ENCODE results near the gene ADAMTS14. TPM values are rescaled to one million over a fixed set of nuclear protein-coding genes. Genes with fewer than 3 reads are reported as not detected.

Gene ADAMTS14
- total RNA-seq, 1 experiment from 2014 or later: 1.6 TPM

- Histone ChIP-seq H2BK15ac (ENCODE audit: low read depth, low read length) (no peak overlapping the region), H2BK12ac (ENCODE audit: insufficient read length, low read depth, low read length) (no peak overlapping the region), H4K8ac (replicated peaks; ENCODE audit: insufficient read length, low read depth, low read length) (no peak overlapping the region), H3K9ac (ENCODE audit: extremely low read depth, insufficient read length, low read length) (no peak overlapping the region), H3T11ph (ENCODE audit: low read length) (no peak overlapping the region), H2BK120ac (ENCODE audit: low read depth, low read length, poor library complexity, severe bottlenecking) (no peak overlapping the region), H3K4ac (ENCODE audit: low read depth, low read length) (no peak overlapping the region), H2AK5ac (ENCODE audit: insufficient read length, low read length) (no peak overlapping the region), H3K14ac (ENCODE audit: insufficient read depth, low read length) (no peak overlapping the region), H3K18ac (ENCODE audit: insufficient read length, low read depth, low read length) (no peak overlapping the region), H4K5ac (ENCODE audit: insufficient read length, low read depth, low read length) (no peak overlapping the region), H2AFZ (ENCODE audit: low read length) (no peak overlapping the region), H3K79me1 (ENCODE audit: insufficient read depth, low read depth, low read length, poor library complexity, severe bottlenecking) (no peaks in the 10 kb centered on the region), H3K23me2 (ENCODE audit: insufficient read length, low read depth, low read length, poor library complexity, severe bottlenecking) (no peaks in the 10 kb centered on the region), H3K9me3 (ENCODE audit: control insufficient read depth, low read depth, low read length) (no peaks in the 10 kb centered on the region), H3K56ac (ENCODE audit: insufficient read length, low read depth, low read length) (no peak overlapping the region), H4K20me1 (ENCODE audit: control insufficient read depth, insufficient read depth, insufficient read length) (peaks cover 2% of the 10 kb centered on the region), H2BK5ac (ENCODE audit: insufficient read length, low read length) (no peak overlapping the region), H3K27ac (ENCODE audit: insufficient read length, low read depth, low read length) (no peak overlapping the region), H2BK20ac (ENCODE audit: low read depth, low read length, poor library complexity, severe bottlenecking) (no peak overlapping the region), H3K79me2 (ENCODE audit: insufficient read depth, low read length) (no peaks in the 10 kb centered on the region), H3K27me3 (ENCODE audit: insufficient read depth, low read length) (no peaks in the 10 kb centered on the region), H3K4me2 (ENCODE audit: insufficient read depth, insufficient read length, low read length) (no peak overlapping the region), H3K4me1 (ENCODE audit: insufficient read depth, low read length) (no peaks in the 10 kb centered on the region), H4K91ac (ENCODE audit: insufficient read length, low read depth, low read length) (no peak overlapping the region), H3K23ac (ENCODE audit: insufficient read length, low read depth, low read length) (no peak overlapping the region)
- H3K27ac Mint-ChIP-seq: no peak overlapping the region; a peak in 1 of 7 replicates
- H3K9me3 Mint-ChIP-seq: no peaks in the 10 kb centered on the region
- no peaks in the 10 kb centered on the region for H3K27me3 Mint-ChIP-seq (ENCODE audit: low read depth)
- WGBS (ENCODE audit: extremely low coverage, insufficient read length, low lambda C conversion rate): no CpG with 5 or more reads among the region's 9 CpGs
- peaks cover 5 to 11% of the 10 kb centered on the region in 2 experiments; a peak in 3 of 4 replicates for H3K4me1 Mint-ChIP-seq
- no peak for DNase-seq
- H3K36me3 Mint-ChIP-seq (ENCODE audit: insufficient read depth in 1 of 3, low read depth in 3 of 3): no peaks in the 10 kb centered on the region
- no peak overlapping the region for H3K4me3 Mint-ChIP-seq
- TF ChIP-seq, protein P1, sequence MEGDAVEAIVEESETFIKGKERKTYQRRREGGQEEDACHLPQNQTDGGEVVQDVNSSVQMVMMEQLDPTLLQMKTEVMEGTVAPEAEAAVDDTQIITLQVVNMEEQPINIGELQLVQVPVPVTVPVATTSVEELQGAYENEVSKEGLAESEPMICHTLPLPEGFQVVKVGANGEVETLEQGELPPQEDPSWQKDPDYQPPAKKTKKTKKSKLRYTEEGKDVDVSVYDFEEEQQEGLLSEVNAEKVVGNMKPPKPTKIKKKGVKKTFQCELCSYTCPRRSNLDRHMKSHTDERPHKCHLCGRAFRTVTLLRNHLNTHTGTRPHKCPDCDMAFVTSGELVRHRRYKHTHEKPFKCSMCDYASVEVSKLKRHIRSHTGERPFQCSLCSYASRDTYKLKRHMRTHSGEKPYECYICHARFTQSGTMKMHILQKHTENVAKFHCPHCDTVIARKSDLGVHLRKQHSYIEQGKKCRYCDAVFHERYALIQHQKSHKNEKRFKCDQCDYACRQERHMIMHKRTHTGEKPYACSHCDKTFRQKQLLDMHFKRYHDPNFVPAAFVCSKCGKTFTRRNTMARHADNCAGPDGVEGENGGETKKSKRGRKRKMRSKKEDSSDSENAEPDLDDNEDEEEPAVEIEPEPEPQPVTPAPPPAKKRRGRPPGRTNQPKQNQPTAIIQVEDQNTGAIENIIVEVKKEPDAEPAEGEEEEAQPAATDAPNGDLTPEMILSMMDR (conservative IDR thresholded peaks at IDR 0.05): no peak
Observed at GRCh38 chr10:70780370-70780760, 108.1 kb downstream of the ADAMTS14 start.
